T1000 (cell line): Measurements from ENCODE around the gene BRI3BP.
A peak's percentile ranks its signal among the peaks of the same experiment; 100 is the strongest.

Experiments
- DNase-seq: peaks from one replicate; lab custom pipeline; 2025; ENCODE audit warnings: mixed read lengths; lab: John Stamatoyannopoulos, UW

BRI3BP gene

GRCh38 chr12:124993626-124994436 lies at the start of gene BRI3BP:
Gene BRI3BP, plus strand, starts transcription at chr12:124993645. Its CDS starts 146 bp downstream, at chr12:124993791.
- DNase-seq: no peak

DNA sequence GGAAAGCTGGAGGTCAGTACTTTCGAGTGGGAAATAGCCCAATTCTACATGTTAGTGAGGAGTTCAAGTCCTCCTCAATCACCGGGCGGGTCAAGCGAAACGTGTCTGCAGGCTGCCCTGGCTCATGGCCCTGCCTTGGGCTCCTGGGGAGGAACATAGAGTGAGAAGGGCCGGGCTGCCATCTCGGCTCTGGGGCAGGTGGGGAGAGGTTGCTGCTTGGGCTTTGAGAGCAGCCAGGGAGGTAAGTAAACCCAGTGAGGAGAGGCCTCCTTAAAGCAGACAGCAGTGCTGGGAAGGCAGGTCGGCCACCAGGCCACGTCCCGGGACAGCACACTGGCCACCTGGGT lies 47.0 kb upstream of the BRI3BP start:
- DNase-seq: no peak

- no peak for DNase-seq
Observed at GRCh38 chr12:124947013-124947412, 46.4 kb upstream of the BRI3BP start.

DNA sequence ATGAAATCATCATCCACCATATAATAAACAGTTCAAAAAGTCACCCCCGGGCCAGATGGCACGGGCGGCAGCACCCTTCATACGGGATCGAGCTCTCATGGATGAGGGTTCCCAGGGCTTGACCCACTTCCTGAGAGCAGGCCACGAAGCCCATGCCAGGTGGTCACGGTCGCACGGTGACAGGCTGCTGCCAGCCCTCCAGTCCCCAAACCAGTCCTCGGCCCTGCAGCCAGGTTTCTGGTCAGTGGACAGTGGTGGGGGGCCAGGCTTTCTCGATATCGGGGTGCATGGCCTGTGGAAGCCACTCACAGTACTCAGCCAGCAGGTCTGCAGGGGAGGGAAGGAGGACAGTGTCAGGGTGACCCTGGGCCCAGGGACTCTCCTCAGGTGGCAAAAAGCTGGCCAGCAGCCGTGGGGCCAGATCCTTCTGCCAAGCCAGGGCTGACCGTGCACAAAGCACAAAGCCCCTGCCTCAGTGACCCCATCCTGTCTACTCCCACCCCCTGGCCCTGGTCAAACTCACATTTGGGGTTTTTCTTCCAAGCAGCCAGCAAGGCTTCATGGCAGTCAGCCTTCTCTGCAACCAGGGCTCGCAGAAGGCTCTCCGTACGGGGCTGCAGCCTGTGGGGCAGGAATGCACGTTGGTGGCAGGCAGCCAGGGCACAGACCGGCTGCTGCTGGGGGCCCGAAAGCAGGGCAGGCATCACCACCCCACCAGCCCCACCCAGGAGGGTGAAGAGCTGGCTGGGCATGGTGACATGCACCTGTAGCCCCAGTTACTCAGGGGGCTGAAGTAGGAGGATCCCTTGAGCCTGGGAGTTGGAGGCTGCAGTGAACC lies 45.7 kb upstream of the BRI3BP start:
- DNase-seq: no peak

- DNase-seq: no peak
Observed at GRCh38 chr12:124949066-124949465, 44.4 kb upstream of the BRI3BP start.

GRCh38 chr12:124949779-124950728 lies 43.4 kb upstream of the BRI3BP start:
- no peak for DNase-seq

GRCh38 chr12:124952295-124952694 lies 41.1 kb upstream of the BRI3BP start:
- DNase-seq: no peak

DNA sequence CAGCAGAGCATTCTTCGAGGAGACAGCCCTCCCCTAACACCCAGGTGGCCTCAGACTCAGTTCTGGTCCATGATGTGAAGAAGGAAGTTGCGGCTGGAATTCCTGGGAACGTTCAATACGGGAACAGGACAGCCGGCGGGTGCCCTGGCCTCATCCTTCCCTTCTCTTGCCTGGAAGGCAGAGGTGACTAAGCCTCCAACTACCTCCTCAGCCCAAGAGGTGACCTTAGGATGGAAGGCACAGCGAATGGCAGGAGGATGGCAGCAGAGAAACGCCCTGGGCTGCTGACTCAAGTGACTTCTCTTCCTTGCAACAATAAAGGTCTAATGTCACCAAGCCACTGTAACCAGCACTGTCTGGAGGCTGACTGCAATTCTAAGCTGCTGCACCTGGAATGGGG lies 40.6 kb upstream of the BRI3BP start:
- peak; percentile 6 for DNase-seq

DNA sequence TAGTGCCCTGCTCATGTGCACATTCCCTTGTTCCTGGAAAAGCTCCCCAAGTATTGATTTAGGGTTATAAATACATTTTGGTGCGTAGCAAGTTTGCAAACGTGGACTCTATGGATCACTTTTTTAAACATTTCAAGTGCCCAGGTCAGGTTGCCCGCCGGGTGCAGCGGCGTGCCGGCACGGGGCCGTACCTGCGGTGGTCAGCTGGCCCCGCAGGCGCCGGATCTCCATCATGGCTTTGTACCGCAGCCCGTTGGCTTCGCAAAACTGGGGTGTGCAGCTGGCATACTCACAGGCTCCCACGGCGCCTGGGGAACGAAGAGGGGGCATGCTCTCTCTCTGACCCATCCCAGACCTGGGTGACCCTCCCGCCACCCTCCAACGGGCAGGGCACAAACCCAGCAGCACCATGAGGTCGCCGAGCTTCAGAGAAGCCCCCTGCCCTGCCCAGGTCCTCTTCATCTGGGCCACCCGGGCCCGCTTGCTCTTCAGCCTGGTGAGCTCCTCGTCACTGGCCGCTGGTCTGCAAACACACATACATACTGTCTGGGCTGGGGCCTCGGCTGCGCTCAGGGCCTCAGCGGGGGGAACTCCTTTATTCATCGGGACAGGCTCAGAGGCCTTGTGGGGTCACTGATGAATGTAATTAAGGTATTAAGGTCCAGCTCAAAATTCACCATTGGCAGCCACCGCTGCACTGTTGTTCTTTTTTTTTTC lies 39.6 kb upstream of the BRI3BP start:
- DNase-seq: no peak

DNA sequence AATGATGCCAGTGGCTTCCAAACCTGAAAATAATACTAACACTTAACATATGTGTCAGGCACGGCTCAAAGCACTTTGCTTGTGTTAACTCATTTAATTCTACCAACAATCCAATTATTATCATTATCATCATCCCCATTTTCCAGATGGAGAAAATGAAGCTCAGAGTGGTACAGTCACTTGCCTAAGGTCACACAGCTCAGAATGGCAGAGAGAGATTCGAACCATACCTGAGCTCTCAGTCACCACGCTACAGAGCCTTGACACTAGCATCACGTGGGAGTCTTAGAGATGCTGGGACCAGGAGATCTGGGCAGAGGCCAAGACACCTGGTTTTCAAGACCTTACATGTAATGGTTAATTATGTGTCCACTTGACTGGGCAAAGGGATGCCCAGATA lies 38.7 kb upstream of the BRI3BP start:
- no peak for DNase-seq

- no peak for DNase-seq
Observed at GRCh38 chr12:124956571-124956970, 36.9 kb upstream of the BRI3BP start.

DNA sequence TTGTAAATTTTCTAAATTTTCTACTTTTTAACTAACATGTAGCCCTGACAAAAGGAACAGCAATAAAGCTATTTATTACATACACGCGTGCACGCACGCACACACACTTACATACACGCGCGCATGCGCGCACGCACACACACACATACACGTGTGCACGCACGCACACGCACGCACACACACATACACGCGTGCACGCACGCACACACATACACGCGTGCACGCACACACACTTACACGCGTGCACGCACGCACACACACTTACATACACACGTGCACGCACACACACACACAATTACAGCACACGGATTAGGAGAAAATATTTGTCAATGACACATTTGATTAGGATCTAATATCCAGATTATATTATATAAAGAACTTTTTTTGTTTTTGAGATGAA lies 32.4 kb upstream of the BRI3BP start:
- DNase-seq: no peak

GRCh38 chr12:124963211-124963610 lies 30.2 kb upstream of the BRI3BP start:
- DNase-seq: no peak

GRCh38 chr12:124964251-124964650 lies 29.2 kb upstream of the BRI3BP start:
- DNase-seq: no peak

DNA sequence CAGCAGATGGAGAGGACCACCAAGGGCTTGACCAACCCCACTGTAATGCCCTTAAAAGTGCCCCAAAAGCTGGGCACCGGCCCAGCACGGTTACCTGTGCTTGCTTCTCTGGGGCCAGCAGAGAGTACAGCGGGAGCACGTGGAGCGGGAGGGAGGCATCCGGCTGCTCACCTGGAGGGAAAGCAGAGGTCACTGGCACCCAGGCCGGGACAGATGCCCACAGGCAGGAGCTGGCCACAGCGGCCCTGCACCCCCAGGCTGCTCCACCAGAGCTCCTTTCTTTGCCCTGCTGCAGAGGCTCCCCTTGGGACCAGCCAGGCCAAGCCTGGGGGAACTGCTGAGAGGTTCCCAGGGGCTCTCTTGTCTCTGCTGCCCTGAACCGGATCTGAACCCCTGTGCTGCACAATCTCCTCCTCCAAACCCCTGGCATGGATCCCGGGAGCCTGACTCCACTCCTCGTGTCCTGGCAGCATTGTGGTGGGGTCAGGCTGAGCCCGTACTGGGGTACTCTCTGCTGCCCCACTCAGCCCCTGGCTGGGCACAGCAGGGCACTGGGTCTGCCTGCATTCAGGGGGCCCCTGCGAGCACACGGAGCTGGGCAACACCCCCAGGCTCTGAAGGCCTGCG lies 28.5 kb upstream of the BRI3BP start:
- DNase-seq: no peak

DNA sequence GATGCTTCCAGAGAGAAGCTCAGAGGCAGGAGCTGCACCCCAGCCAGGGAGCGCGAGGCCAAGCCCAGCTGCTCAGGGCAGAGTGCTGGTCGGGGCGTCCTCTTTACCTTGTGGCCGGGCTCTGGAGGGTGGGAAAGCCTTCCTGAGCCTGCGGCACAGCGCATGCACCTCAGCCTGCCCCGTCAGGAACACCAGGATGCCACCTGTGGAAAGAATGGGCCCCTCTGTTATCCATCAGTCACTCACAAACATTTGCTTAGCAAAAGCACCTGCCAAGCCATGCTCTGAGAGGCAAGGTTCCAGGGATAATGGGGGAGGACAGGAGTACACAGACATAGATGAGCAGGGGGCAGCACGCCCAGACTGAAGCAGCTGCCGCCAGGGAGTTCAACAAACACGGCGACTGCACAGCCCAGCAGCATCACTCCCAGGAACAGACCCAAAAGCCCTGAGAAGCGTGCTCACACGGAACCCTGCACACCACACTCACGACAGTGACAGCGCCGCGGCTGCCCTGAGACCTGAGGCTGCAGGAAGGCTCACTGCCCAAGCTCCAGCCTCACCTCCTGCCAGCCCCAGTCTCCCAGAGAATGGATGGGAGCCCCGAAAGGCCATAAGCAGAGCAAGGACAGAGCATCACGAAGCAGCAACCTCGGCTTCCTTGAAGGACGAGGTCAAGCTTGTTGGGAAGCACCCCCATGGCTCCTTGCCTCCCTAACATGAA lies 26.3 kb upstream of the BRI3BP start:
- DNase-seq: no peak

- DNase-seq: no peak
Observed at GRCh38 chr12:124968656-124969055, 24.8 kb upstream of the BRI3BP start.

- DNase-seq: no peak
Observed at GRCh38 chr12:124970647-124971402, 22.6 kb upstream of the BRI3BP start.

DNA sequence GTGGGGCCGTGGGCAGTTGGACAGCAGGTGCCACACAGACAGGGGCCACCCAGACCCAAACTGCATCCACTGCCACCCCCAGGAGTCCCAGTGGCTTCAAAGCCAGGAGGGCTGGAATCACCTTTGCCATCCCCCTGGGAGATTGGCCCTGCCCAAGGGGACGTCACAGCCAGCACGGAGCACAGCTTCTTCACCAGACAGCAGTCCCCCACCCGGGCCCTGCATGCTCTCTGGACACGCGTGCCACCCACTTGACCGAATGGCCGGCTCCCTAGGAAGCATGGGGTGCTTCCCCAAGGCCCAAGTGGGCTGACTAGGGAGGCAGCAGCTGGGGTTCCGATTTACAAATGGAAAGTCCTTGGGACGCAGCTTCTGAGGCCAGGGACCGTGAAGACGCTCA lies 21.8 kb upstream of the BRI3BP start:
- no peak for DNase-seq

- no peak for DNase-seq
Observed at GRCh38 chr12:124972211-124972610, 21.2 kb upstream of the BRI3BP start.
